ENCODE results near the gene RAI1.
A peak's percentile ranks its signal among the peaks of the same experiment; 100 is the strongest.

Gene RAI1

GRCh38 chr17:17811381-17812210 is 130.3 kb downstream of the RAI1 start:
- TF ChIP-seq CTCF (IDR thresholded peaks at IDR 0.05; ENCODE audit: low read length, missing control alignments) = no peak
- peak; percentile 57 for DNase-seq (ENCODE audit: low read depth)
- no peak overlapping the region for H3K4me3 ChIP-seq (replicated peaks; ENCODE audit: low read depth, low read length)

GRCh38 chr17:17812211-17813054 is 131.2 kb downstream of the RAI1 start:
- H3K4me3 ChIP-seq (replicated peaks; ENCODE audit: low read depth, low read length) = no peak overlapping the region
- TF ChIP-seq CTCF (IDR thresholded peaks at IDR 0.05; ENCODE audit: low read length, missing control alignments) = peak; percentile 89
- DNase-seq (ENCODE audit: low read depth) = peak; percentile 68

GRCh38 chr17:17813055-17813724 is 131.9 kb downstream of the RAI1 start:
- no peak for DNase-seq (ENCODE audit: low read depth)
- no peak for TF ChIP-seq CTCF (IDR thresholded peaks at IDR 0.05; ENCODE audit: low read length, missing control alignments)
- no peak overlapping the region for H3K4me3 ChIP-seq (replicated peaks; ENCODE audit: low read depth, low read length)

- no peak for TF ChIP-seq CTCF (IDR thresholded peaks at IDR 0.05; ENCODE audit: low read length, missing control alignments)
- no peak for DNase-seq (ENCODE audit: low read depth)
- H3K4me3 ChIP-seq (replicated peaks; ENCODE audit: low read depth, low read length) = no peak overlapping the region
Observed at GRCh38 chr17:17813725-17814095, 132.5 kb downstream of the RAI1 start.

GRCh38 chr17:17814162-17815061 is 133.2 kb downstream of the RAI1 start:
- no peak overlapping the region for H3K4me3 ChIP-seq (replicated peaks; ENCODE audit: low read depth, low read length)
- no peak for TF ChIP-seq CTCF (IDR thresholded peaks at IDR 0.05; ENCODE audit: low read length, missing control alignments)

GRCh38 chr17:17815062-17815406 is 133.8 kb downstream of the RAI1 start:
- no peak for DNase-seq (ENCODE audit: low read depth)
- no peak overlapping the region for H3K4me3 ChIP-seq (replicated peaks; ENCODE audit: low read depth, low read length)
- no peak for TF ChIP-seq CTCF (IDR thresholded peaks at IDR 0.05; ENCODE audit: low read length, missing control alignments)

More at GRCh38 chr17:17814162-17815061, 133.2 kb downstream of the RAI1 start:
- DNase-seq (ENCODE audit: low read depth) = no peak
